HL-60 (cell line): ENCODE data around the gene NOS1.
A peak's percentile ranks its signal among the peaks of the same experiment; 100 is the strongest.

Experiments
- DNase-seq, 2 experiments: peaks; one replicate each; pipeline ENCODE4 v3.0.0-alpha.2; 2010 to 2020; ENCODE audit warnings: low read depth in 1 of 2, low spot score in 1 of 2
- H3K27ac ChIP-seq: fragments of 250-450 bp; sonication (Bioruptor Pico); replicated peaks from 2 replicates; pipeline ENCODE4 v1.5.1; 2020; ENCODE audit warnings: mild to moderate bottlenecking, moderate library complexity
- H3K27me3 ChIP-seq: fragments of 250-450 bp; sonication (Bioruptor Pico); 2 replicates; pipeline ENCODE4 v1.5.1; 2021; ENCODE audit warnings: mild to moderate bottlenecking, moderate library complexity; ENCODE audit not compliant: insufficient read depth, poor library complexity, severe bottlenecking
- H3K4me3 ChIP-seq: replicated peaks from 2 replicates; pipeline ENCODE4 v1.5.1; 2011; ENCODE audit warnings: mild to moderate bottlenecking, control low read depth, low read length; ENCODE audit not compliant: insufficient read depth
- GABPA ChIP-seq: IDR thresholded peaks from 2 replicates; pipeline ENCODE4 v1.6.1; 2012; ENCODE audit warnings: low read depth
- POLR2AphosphoS5 ChIP-seq: IDR thresholded peaks from 2 replicates; pipeline ENCODE4 v1.6.1; 2012; ENCODE audit warnings: low read depth
- SPI1 ChIP-seq: IDR thresholded peaks from 2 replicates; pipeline ENCODE4 v1.6.1; 2012; ENCODE audit warnings: low read depth, mild to moderate bottlenecking, borderline replicate concordance
- TF ChIP-seq, protein P1 (sequence below): IDR thresholded peaks from one replicate; pipeline ENCODE4 v1.5.1; 2011; ENCODE audit warnings: low read length, control low read depth, inconsistent platforms; ENCODE audit not compliant: insufficient read depth
- TF ChIP-seq, protein P2 (sequence below): IDR thresholded peaks from 2 replicates; pipeline ENCODE4 v1.6.1; 2012; ENCODE audit warnings: low read depth; ENCODE audit not compliant: insufficient replicate concordance

The NOS1 gene

DNA sequence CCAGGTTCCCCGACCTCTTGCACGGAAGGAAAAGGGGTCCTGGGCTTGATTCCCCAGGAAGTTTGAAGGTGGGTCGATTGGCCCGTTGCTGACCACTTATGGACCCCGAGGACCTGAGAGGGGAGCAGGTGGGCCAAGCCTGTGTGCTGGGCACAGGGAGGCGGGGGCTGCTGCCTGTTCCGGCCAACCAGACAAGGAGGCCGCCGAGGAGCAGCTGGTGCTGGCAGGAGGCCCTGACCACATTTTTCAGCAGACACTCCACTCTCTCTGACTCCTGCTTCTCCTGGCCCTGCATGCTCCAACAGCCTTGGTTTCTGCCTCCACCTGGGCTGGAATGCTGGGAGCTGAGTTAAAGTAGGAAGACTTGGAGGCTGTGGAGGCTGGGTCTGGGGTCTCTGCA is 42.8 kb downstream of the NOS1 start:
- no peak for DNase-seq
- no peak for TF ChIP-seq POLR2AphosphoS5
- no peak overlapping the region for H3K4me3 ChIP-seq
- H3K27ac ChIP-seq, result no peak overlapping the region
- no peaks in the 10 kb centered on the region for H3K27me3 ChIP-seq

DNA sequence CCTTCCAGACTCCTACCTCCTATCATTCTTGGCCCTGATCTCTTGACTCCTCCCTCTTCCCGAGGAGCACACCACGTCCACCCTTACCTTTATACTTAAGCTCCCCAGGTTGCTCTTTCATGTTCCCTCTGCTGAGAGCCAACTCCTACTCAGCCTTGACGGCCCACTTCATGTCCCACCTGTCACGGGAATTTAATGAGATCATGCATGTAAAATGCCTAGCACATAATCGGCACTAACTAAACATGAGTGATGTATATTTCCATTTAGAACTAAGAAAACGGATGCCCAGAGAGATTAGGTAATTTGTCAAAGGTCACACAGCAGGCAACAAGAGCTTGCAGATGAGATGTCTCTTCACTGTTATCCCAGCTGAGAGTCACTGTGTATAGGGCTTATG is 45.1 kb downstream of the NOS1 start:
- Histone ChIP-seq H3K4me3 (no peak overlapping the region), H3K27ac (no peak overlapping the region), H3K27me3 (no peaks in the 10 kb centered on the region)
- TF ChIP-seq POLR2AphosphoS5 (no peak), GABPA (no peak), SPI1 (no peak)
- TF ChIP-seq, protein P1, sequence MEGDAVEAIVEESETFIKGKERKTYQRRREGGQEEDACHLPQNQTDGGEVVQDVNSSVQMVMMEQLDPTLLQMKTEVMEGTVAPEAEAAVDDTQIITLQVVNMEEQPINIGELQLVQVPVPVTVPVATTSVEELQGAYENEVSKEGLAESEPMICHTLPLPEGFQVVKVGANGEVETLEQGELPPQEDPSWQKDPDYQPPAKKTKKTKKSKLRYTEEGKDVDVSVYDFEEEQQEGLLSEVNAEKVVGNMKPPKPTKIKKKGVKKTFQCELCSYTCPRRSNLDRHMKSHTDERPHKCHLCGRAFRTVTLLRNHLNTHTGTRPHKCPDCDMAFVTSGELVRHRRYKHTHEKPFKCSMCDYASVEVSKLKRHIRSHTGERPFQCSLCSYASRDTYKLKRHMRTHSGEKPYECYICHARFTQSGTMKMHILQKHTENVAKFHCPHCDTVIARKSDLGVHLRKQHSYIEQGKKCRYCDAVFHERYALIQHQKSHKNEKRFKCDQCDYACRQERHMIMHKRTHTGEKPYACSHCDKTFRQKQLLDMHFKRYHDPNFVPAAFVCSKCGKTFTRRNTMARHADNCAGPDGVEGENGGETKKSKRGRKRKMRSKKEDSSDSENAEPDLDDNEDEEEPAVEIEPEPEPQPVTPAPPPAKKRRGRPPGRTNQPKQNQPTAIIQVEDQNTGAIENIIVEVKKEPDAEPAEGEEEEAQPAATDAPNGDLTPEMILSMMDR, result no peak
- TF ChIP-seq, protein P2, sequence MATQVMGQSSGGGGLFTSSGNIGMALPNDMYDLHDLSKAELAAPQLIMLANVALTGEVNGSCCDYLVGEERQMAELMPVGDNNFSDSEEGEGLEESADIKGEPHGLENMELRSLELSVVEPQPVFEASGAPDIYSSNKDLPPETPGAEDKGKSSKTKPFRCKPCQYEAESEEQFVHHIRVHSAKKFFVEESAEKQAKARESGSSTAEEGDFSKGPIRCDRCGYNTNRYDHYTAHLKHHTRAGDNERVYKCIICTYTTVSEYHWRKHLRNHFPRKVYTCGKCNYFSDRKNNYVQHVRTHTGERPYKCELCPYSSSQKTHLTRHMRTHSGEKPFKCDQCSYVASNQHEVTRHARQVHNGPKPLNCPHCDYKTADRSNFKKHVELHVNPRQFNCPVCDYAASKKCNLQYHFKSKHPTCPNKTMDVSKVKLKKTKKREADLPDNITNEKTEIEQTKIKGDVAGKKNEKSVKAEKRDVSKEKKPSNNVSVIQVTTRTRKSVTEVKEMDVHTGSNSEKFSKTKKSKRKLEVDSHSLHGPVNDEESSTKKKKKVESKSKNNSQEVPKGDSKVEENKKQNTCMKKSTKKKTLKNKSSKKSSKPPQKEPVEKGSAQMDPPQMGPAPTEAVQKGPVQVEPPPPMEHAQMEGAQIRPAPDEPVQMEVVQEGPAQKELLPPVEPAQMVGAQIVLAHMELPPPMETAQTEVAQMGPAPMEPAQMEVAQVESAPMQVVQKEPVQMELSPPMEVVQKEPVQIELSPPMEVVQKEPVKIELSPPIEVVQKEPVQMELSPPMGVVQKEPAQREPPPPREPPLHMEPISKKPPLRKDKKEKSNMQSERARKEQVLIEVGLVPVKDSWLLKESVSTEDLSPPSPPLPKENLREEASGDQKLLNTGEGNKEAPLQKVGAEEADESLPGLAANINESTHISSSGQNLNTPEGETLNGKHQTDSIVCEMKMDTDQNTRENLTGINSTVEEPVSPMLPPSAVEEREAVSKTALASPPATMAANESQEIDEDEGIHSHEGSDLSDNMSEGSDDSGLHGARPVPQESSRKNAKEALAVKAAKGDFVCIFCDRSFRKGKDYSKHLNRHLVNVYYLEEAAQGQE, result no peak
- no peak for DNase-seq

DNA sequence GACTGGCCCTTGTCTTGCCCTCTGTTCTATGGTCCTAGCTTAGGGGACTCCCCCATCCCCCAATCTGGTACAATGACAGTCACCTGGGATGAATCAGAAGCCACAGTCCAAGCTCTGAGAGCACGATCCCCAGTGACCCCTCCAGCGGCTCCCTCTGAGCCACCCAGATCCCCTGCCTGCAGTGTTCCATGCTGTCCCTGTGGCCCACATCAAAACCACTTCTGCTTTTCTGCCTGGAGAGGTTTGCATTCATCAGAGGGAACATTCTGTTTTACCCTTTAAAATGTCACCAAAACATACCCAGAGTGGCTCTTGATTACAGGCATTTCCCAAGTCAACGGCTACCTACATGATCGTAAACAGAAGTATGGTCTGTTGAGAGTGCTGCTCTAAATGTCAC is 47.5 kb downstream of the NOS1 start:
- Histone ChIP-seq H3K4me3 (no peak overlapping the region), H3K27ac (no peak overlapping the region), H3K27me3 (no peaks in the 10 kb centered on the region)
- TF ChIP-seq GABPA, result no peak
- TF ChIP-seq, protein P1, result no peak
- peak; percentile 91 for TF ChIP-seq SPI1
- no peak for TF ChIP-seq POLR2AphosphoS5
- TF ChIP-seq, protein P2, result no peak
- DNase-seq, result peak in 1 of 2 experiments; percentile 39

DNA sequence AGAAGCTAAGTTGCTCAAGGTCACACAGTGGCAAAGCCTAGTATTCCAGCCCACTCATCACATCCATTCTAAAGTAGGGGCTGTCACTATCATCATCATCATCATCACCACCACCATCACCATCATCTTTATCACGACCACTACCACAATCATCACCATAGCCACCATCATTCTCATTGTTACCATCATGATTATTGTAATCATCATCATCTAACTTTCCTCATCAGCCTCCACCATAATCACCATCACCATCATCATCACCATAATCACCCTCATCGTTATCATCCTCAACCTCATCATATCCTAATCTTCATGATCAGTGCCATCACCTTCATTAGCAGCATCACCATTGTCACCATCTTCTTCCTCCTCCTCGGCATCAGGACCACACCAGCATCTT is 48.7 kb downstream of the NOS1 start:
- no peak for DNase-seq
- TF ChIP-seq, protein P2, result no peak
- no peak for TF ChIP-seq GABPA
- no peak for TF ChIP-seq SPI1
- TF ChIP-seq POLR2AphosphoS5, result no peak
- TF ChIP-seq, protein P1, result no peak
- H3K4me3 ChIP-seq, result no peak overlapping the region

More for the DNA sequence above, 48.7 kb downstream of the NOS1 start:
- no peaks in the 10 kb centered on the region for H3K27me3 ChIP-seq
- no peak overlapping the region for H3K27ac ChIP-seq
